SU-DHL-6 (cell line): ENCODE measurements around the gene GRIA1.

Source experiments
- H2AFZ ChIP-seq: fragments of 200-600 bp; sonication (generic); 2 replicates; pipeline ENCODE4 v1.6.1; 2014; ENCODE audit warnings: low read depth, mild to moderate bottlenecking, moderate library complexity, mixed read lengths, antibody characterized with exemption, low read length; ENCODE audit not compliant: severe bottlenecking
- H3F3A ChIP-seq: fragments of 200-600 bp; shearing (Covaris generic); 2 replicates; pipeline ENCODE4 v1.6.0; 2016; ENCODE audit warnings: antibody characterized with exemption, mild to moderate bottlenecking; ENCODE audit not compliant: insufficient read depth
- H3K27ac ChIP-seq: fragments of 200-600 bp; sonication (generic); 2 replicates; pipeline ENCODE4 v1.5.1; 2016; ENCODE audit warnings: low read depth, mild to moderate bottlenecking, low read length, moderate library complexity, mixed read lengths
- H3K27me3 ChIP-seq: fragments of 200-600 bp; sonication (generic), shearing (Covaris generic); 2 replicates; pipeline ENCODE4 v1.6.0; 2014; ENCODE audit warnings: mild to moderate bottlenecking, low read length
- H3K36me3 ChIP-seq: fragments of 200-600 bp; sonication (generic); 2 replicates; pipeline ENCODE4 v1.6.1; 2014; ENCODE audit warnings: mild to moderate bottlenecking, low read length, mixed read lengths
- H3K4me2 ChIP-seq: fragments of 300-600, 200-600 bp; shearing (Covaris generic), sonication (generic); 2 replicates; pipeline ENCODE4 v1.6.0; 2014; ENCODE audit warnings: low read length, low read depth, mild to moderate bottlenecking; ENCODE audit not compliant: poor library complexity, severe bottlenecking
- H3K4me3 ChIP-seq: fragments of 200-600 bp; sonication (generic); 2 replicates; pipeline ENCODE4 v1.5.1; 2014; ENCODE audit warnings: antibody characterized with exemption, low read length, mild to moderate bottlenecking, mixed read lengths; ENCODE audit not compliant: insufficient read depth, poor library complexity, severe bottlenecking
- H3K79me2 ChIP-seq: fragments of 200-600 bp; sonication (generic); 2 replicates; pipeline ENCODE4 v1.6.1; 2014; ENCODE audit warnings: mild to moderate bottlenecking, low read length, moderate library complexity; ENCODE audit not compliant: insufficient read depth
- H3K9ac ChIP-seq: fragments of 200-600 bp; sonication (generic); 2 replicates; pipeline ENCODE4 v1.7.0; 2014; ENCODE audit warnings: mild to moderate bottlenecking, low read length
- H3K9me2 ChIP-seq: fragments of 200-600 bp; sonication (generic); replicated peaks from 2 replicates; pipeline ENCODE4 v1.6.1; 2014; ENCODE audit warnings: low read length; ENCODE audit not compliant: insufficient read depth
- H3K9me3 ChIP-seq: fragments of 200-600 bp; sonication (generic); 2 replicates; pipeline ENCODE4 v1.6.1; 2014; ENCODE audit warnings: low read length, mixed read lengths; ENCODE audit not compliant: insufficient read depth
- H4K20me1 ChIP-seq: fragments of 200-600 bp; sonication (generic); 2 replicates; pipeline ENCODE4 v1.6.1; 2014; ENCODE audit warnings: low read depth, mild to moderate bottlenecking, antibody characterized with exemption, low read length, moderate library complexity, mixed read lengths
- CTCF ChIP-seq: fragments of 200-600 bp; sonication (generic); IDR thresholded peaks from one replicate; pipeline ENCODE4 v1.5.1; 2017; ENCODE audit warnings: antibody characterized with exemption, mild to moderate bottlenecking, low read length, moderate library complexity; ENCODE audit not compliant: insufficient read depth, poor library complexity, severe bottlenecking
- EZH2phosphoT487 ChIP-seq: fragments of 200-600 bp; sonication (generic), shearing (Covaris generic); conservative IDR thresholded peaks from 2 replicates; pipeline ENCODE4 v1.6.1; 2018; ENCODE audit warnings: mild to moderate bottlenecking, antibody characterized with exemption, low read length, moderate library complexity, mixed read lengths

GRIA1 gene

GRCh38 chr5:153490118-153491037 lies at the start of gene GRIA1:
GRIA1 (plus strand) TSS chr5:153490670.
- Histone ChIP-seq H3K79me2 (no peaks in the 10 kb centered on the region), H3K4me2 (no peak within 1 kb of the TSS), H3K9me3 (no peaks in the 10 kb centered on the region), H3K9ac (no peak within 1 kb of the TSS), H2AFZ (no peak within 1 kb of the TSS), H3K27ac (no peak within 1 kb of the TSS), H3K36me3 (no peaks in the 10 kb centered on the region), H3F3A (no peaks in the 10 kb centered on the region), H3K4me3 (no peak within 1 kb of the TSS), H3K27me3 (no peaks in the 10 kb centered on the region), H4K20me1 (no peaks in the 10 kb centered on the region), H3K9me2 (no peaks in the 10 kb centered on the region; the same call in 1 of the 2 replicates)
- TF ChIP-seq CTCF (no peak), EZH2phosphoT487 (no peak)

- no peaks in the 10 kb centered on the region for H3K36me3 ChIP-seq
- no peaks in the 10 kb centered on the region for H3K9me2 ChIP-seq
- H3K27ac ChIP-seq, result no peak overlapping the region
- H3K9ac ChIP-seq, result no peak overlapping the region
- no peak overlapping the region for H3K4me2 ChIP-seq
- no peaks in the 10 kb centered on the region for H3K27me3 ChIP-seq
- no peaks in the 10 kb centered on the region for H3K9me3 ChIP-seq
- H4K20me1 ChIP-seq, result no peaks in the 10 kb centered on the region
- TF ChIP-seq EZH2phosphoT487, result no peak
- no peak for TF ChIP-seq CTCF
- no peak overlapping the region for H2AFZ ChIP-seq
- H3F3A ChIP-seq, result no peaks in the 10 kb centered on the region
- H3K79me2 ChIP-seq, result no peaks in the 10 kb centered on the region
- no peak overlapping the region for H3K4me3 ChIP-seq
Measured at GRCh38 chr5:153445875-153446579, 44.4 kb upstream of the GRIA1 start.

GRCh38 chr5:153447534-153447933 lies 42.9 kb upstream of the GRIA1 start:
- no peaks in the 10 kb centered on the region for H3F3A ChIP-seq
- H3K9me3 ChIP-seq, result no peaks in the 10 kb centered on the region
- TF ChIP-seq CTCF (no peak), EZH2phosphoT487 (no peak)
- H3K79me2 ChIP-seq, result no peaks in the 10 kb centered on the region
- H3K27ac ChIP-seq, result no peak overlapping the region
- no peak overlapping the region for H2AFZ ChIP-seq
- H3K9me2 ChIP-seq, result no peaks in the 10 kb centered on the region
- no peak overlapping the region for H3K4me3 ChIP-seq
- no peak overlapping the region for H3K4me2 ChIP-seq
- no peaks in the 10 kb centered on the region for H4K20me1 ChIP-seq
- H3K36me3 ChIP-seq, result no peaks in the 10 kb centered on the region
- H3K27me3 ChIP-seq, result no peaks in the 10 kb centered on the region
- no peak overlapping the region for H3K9ac ChIP-seq
